Measurements from ENCODE around the gene TRAT1.

DNA sequence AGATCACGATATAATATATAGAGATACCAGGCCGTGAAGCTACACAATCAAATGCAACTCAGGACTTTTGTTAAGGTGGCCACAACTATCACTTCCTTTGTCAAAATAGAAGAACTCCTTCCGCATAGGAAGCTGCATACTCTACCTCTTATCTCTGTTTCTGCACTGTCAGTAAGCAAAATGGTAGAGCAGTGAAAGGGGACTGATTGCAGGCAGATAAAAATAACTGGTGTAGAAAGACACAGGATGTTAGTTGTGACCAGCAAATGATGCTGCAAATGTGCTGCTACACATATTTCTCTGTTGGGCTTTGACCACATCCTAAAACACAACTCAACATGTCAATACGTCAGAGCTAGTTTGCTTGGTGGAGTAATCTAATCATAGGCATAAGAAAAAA, 16.3 kb upstream of the TRAT1 start:
- TF ChIP-seq, protein P1, sequence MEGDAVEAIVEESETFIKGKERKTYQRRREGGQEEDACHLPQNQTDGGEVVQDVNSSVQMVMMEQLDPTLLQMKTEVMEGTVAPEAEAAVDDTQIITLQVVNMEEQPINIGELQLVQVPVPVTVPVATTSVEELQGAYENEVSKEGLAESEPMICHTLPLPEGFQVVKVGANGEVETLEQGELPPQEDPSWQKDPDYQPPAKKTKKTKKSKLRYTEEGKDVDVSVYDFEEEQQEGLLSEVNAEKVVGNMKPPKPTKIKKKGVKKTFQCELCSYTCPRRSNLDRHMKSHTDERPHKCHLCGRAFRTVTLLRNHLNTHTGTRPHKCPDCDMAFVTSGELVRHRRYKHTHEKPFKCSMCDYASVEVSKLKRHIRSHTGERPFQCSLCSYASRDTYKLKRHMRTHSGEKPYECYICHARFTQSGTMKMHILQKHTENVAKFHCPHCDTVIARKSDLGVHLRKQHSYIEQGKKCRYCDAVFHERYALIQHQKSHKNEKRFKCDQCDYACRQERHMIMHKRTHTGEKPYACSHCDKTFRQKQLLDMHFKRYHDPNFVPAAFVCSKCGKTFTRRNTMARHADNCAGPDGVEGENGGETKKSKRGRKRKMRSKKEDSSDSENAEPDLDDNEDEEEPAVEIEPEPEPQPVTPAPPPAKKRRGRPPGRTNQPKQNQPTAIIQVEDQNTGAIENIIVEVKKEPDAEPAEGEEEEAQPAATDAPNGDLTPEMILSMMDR (IDR thresholded peaks at IDR 0.05), result no peak
- no peak for TF ChIP-seq POLR2A (IDR thresholded peaks at IDR 0.05)

Data from body of pancreas (tissue), 4 donors.